Activated CD4-positive, alpha-beta T cell treated with anti-CD3 and anti-CD28 coated beads, Interleukin-2, Interleukin-4, amounts not matched to agents 100 ng/mL and 50 ng/mL, durations not matched to agents 16 hours and 8 hours (primary cell): ENCODE results near the gene DZIP1.

Experiments
- DNase-seq: peaks from one replicate; pipeline ENCODE4 v3.0.0-alpha.2; 2020; ENCODE audit warnings: low spot score

The DZIP1 gene

GRCh38 chr13:95642999-95643398, 1.5 kb downstream of the DZIP1 start:
- no peak for DNase-seq

DNA sequence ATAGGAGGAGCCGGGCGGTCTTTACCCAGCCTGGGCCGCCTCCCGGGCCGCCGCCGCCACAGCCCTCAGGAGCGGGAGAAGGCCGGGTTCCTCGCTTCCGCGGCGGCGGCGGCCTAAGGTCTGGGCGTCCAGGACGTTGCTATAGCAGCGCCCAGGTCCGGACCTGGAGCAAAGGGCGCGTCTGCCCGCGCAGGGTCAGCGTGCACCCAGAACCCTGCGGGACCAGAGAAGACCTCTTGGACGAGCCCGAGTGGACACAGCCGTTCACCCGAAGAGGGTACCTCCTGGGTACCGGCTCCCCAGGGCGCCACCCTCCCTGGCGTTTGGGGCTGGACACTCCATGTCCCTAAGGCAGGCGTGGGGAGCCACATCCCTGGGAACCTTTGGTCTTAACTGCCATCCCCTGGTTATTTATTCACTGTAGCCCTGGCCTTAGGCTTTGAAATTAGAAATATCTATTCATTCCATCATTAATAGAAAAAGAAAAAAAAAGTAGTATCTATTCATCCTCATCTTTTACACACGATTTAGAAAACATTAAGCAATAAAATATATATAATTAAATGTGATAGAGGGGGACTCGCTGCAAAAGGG, 2.4 kb downstream of the DZIP1 start:
- no peak for DNase-seq

GRCh38 chr13:95641291-95642027, 3.0 kb downstream of the DZIP1 start:
- no peak for DNase-seq

DNA sequence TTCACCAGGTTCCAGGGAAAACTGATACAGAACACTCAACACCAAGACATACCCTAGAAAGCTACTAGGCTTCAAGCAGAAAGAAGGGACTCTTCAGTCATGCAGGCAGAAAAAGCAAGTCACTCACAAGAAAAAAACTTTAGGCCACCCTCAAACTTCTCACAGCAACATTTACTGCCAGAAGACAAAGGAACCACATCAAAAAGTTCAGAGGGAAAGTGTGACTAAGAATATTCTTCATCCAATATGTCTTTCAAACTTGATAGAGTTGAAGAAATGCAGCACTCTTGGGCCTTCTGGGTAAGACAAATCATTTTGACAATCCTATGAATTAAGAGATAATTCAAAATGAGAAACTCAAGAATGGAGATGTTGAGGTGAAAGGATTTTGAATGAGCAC, 7.7 kb downstream of the DZIP1 start:
- DNase-seq, result peak; percentile 20

- no peak for DNase-seq
Measured at GRCh38 chr13:95630593-95630992, 13.9 kb downstream of the DZIP1 start.

GRCh38 chr13:95629071-95629470, 15.4 kb downstream of the DZIP1 start:
- DNase-seq, result no peak

DNA sequence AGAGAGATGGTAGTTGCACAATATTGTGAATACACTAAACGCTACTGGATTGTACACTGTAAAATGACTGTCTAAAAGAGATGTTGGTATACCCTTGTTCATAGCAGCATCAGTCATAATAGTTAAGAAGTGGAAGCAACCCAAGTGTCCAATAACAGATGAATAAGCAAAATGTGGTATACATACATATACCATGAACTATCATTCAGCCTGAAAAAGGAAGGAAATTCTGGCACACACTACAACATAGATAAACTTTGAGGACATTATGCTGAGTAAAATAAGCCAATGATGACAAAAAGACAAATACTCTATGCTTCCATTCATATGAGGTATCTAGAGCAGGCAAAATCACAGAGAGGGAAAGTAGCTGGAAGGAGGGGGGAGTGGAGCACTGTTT, 16.0 kb downstream of the DZIP1 start:
- DNase-seq, result no peak

DNA sequence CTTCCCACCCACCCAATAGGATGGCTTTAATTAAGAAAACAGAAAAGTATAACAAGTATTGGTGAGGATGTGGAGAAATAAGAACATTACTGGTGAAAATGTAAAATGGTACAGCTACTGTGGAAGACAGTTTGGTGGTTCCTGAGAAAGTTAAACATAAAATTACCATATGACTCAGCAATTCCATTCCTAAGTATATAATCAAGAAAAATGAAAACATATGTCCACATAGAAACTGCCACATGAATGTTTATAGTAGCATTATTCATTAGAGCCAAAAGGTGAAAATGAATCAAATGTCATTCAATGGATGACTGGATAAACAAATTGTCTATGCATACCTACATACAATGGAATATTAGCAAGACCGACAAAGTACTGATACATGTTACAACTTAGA, 16.9 kb downstream of the DZIP1 start:
- DNase-seq, result no peak

GRCh38 chr13:95626768-95627167, 17.7 kb downstream of the DZIP1 start:
- DNase-seq, result no peak

DNA sequence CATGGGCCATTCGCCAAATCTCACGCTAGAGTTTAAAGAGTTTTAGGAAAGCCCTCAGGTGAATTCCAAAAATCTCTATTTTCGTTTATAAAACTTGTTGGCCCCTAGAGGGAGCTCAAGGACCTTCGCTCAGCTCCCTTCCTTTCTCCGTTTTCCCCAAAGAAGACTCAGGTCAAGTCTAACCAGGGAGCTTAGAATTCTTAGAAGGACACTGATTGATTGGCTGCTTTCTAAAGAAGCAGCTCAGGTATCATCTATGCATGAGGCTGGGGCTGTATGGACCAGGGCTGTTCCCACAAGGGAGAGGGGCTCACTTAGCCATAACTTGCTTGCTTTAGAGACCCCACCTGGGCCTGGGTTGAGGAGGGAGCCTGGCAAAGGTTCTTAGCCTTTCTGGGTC, 20.5 kb downstream of the DZIP1 start:
- DNase-seq, result peak; percentile 34

- no peak for DNase-seq
Measured at GRCh38 chr13:95623141-95623540, 21.4 kb downstream of the DZIP1 start.

- DNase-seq, result no peak
Measured at GRCh38 chr13:95620825-95621498, 23.5 kb downstream of the DZIP1 start.

GRCh38 chr13:95620030-95620824, 24.3 kb downstream of the DZIP1 start:
- DNase-seq, result no peak

- DNase-seq, result no peak
Measured at GRCh38 chr13:95615539-95615938, 29.0 kb downstream of the DZIP1 start.

DNA sequence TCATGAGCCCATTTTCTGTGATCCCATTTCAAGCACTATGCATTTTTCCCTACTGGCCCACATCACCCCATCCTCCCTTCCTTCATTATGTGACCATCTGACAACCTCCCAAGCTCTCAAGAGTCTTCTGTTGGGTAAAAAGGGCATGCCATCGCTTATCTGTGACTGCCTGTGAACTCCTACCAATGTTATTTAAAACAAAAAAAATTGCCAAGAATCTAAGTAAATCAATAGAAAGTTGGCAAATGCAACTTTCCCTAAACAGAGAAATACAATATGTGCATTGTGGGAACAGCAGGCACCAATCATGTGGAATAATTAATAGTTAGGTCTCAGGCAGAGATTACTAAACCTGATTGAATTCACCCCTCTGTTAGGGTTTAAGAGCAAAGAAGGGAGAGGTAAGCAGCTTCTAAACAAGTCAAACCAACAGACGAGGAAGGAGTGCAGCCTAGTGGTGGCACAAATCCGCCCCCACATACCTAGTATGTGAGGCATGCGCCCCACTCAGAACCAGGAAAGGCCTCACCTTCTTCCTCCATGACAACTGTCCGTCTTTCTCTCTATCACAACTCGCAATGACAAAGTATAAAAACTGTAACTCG, 29.8 kb downstream of the DZIP1 start:
- DNase-seq, result no peak

- DNase-seq, result no peak
Measured at GRCh38 chr13:95608640-95609323, 35.7 kb downstream of the DZIP1 start.

DNA sequence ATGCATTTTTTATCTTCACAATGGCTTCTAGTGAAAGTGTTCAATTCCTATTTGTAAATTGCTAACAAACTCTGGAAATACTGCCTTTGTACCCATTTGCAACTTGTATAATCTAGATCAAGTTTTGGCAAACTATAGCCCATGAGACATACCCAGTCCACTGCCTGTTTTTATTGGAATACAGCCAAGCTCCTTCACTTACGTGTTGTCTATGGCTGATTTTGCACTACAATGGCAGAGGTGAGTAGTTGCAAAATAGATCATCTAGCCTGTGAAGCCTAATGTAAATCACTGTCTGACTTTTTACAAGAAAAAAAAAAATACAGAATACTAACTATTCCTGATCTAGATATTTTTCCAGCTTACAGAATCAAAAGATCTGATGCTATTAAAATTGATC, 37.1 kb downstream of the DZIP1 start:
- DNase-seq, result no peak

DNA sequence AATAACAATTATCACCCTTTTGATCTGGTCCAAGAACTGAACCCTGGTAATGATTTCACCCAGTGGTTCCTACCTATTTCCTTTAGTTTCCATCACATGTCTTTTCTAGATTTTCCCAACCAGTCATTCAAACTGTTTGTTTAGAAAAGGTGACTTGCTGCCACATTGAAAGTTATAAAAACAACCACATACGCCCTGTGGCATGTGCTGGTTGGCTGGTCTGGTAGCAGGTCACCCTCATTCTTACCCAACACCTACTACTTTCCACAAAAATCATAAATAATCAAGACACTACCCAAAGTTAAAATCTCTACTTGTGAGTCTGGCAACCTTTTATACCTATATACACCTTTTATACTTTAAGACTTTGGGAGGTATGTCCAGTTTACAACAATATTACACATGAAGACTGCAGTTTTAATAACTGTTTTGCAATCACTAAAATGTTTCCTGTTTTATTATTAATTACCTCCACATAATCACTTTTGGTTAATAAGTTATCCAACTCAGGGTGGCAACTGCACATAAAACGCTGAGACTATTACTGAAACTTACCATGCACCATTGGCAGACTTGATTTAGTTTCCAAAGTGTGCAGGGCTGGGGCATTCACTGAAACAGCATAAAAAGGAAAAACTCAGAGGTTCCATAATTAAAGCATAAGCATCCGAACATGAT, 38.9 kb downstream of the DZIP1 start:
- DNase-seq, result no peak

- no peak for DNase-seq
Measured at GRCh38 chr13:95604556-95604915, 40.0 kb downstream of the DZIP1 start.

- DNase-seq, result no peak
Measured at GRCh38 chr13:95603887-95604555, 40.5 kb downstream of the DZIP1 start.

- DNase-seq, result no peak
Measured at GRCh38 chr13:95601906-95602305, 42.6 kb downstream of the DZIP1 start.
